COLO668 (cell line): ENCODE measurements around the gene BTBD7.
"Not testable (repeated sequence)": the region's sequence is repeated elsewhere in the genome, so short reads cannot be mapped to it uniquely, and the experiment has no call there.

Experiments
- DNase-seq: peaks from one replicate; lab custom pipeline; 2025; ENCODE audit not compliant: unreplicated experiment; lab: John Stamatoyannopoulos, UW

The BTBD7 gene

GRCh38 chr14:93249128-93249831, 83.6 kb downstream of the BTBD7 start:
- no peak for DNase-seq

GRCh38 chr14:93246534-93246933, 86.3 kb downstream of the BTBD7 start:
- DNase-seq, result no peak

GRCh38 chr14:93245764-93246420, 86.9 kb downstream of the BTBD7 start:
- no peak for DNase-seq

- DNase-seq, result no peak
Measured at GRCh38 chr14:93240678-93241000, 92.2 kb downstream of the BTBD7 start.

GRCh38 chr14:93239869-93240677, 92.8 kb downstream of the BTBD7 start:
- DNase-seq, result no peak

GRCh38 chr14:93234798-93235197, 98.0 kb downstream of the BTBD7 start:
- DNase-seq, result no peak

- DNase-seq, result not testable (repeated sequence)
Measured at GRCh38 chr14:93233078-93233477, 99.8 kb downstream of the BTBD7 start.

- no peak for DNase-seq
Measured at GRCh38 chr14:93232159-93232558, 100.7 kb downstream of the BTBD7 start.

GRCh38 chr14:93231129-93231979, 101.5 kb downstream of the BTBD7 start:
- peak; percentile 36 for DNase-seq

GRCh38 chr14:93230539-93230938, 102.3 kb downstream of the BTBD7 start:
- no peak for DNase-seq

- DNase-seq, result no peak
Measured at GRCh38 chr14:93228550-93228949, 104.3 kb downstream of the BTBD7 start.

GRCh38 chr14:93223565-93223964, 109.3 kb downstream of the BTBD7 start:
- no peak for DNase-seq

GRCh38 chr14:93220509-93220908, 112.3 kb downstream of the BTBD7 start:
- no peak for DNase-seq

GRCh38 chr14:93219103-93219726, 113.6 kb downstream of the BTBD7 start:
- peak; percentile 33 for DNase-seq

- DNase-seq, result no peak
Measured at GRCh38 chr14:93214598-93214997, 118.2 kb downstream of the BTBD7 start.

- no peak for DNase-seq
Measured at GRCh38 chr14:93212432-93212831, 120.4 kb downstream of the BTBD7 start.

- DNase-seq, result peak; percentile 77
Measured at GRCh38 chr14:93207468-93208308, 125.1 kb downstream of the BTBD7 start.

GRCh38 chr14:93206793-93207467, 125.9 kb downstream of the BTBD7 start, which contains the start of the genes GON7 and UBR7:
Gene GON7 (minus strand): TSS chr14:93207065. CDS start chr14:93207037, 28 bp downstream.
Gene UBR7 (plus strand): TSS chr14:93207256. CDS start chr14:93207292, 36 bp downstream.
- peak; percentile 99 for DNase-seq

- DNase-seq, result no peak
Measured at GRCh38 chr14:93201155-93201704, 131.6 kb downstream of the BTBD7 start.
